HEK293T (cell line): ENCODE measurements around the gene PPP1R14B.

Source experiments
- CTCF ChIA-PET: fragments of 350-600 bp; formaldehyde crosslinking; extraction: SDS; loops from one replicate; lab custom pipeline; 2021; ENCODE audit warnings: antibody characterized with exemption, inconsistent platforms; lab: Yijun Ruan, JAX
- POLR2A ChIA-PET: fragments of 350-600 bp; formaldehyde crosslinking; extraction: SDS; loops from one replicate; lab custom pipeline; 2020; ENCODE audit warnings: antibody characterized with exemption, inconsistent platforms; lab: Yijun Ruan, JAX
- DNase-seq: peaks from one replicate; pipeline ENCODE4 v3.0.0; 2012; ENCODE audit warnings: mixed read lengths; ENCODE audit errors: extremely low spot score
- ARNT ChIP-seq: fragments of 450-650 bp; IDR thresholded peaks from 2 replicates; pipeline ENCODE4 v1.6.1; 2017; ENCODE audit warnings: mild to moderate bottlenecking
- BHLHE40 ChIP-seq: fragments of 450-650 bp; IDR thresholded peaks from 2 replicates; pipeline ENCODE4 v1.6.1; 2016; ENCODE audit warnings: mild to moderate bottlenecking, moderate library complexity, borderline replicate concordance
- CTBP1 ChIP-seq: fragments of 450-650 bp; IDR thresholded peaks from 2 replicates; pipeline ENCODE4 v1.6.1; 2016; ENCODE audit warnings: borderline replicate concordance
- ELF4 ChIP-seq: fragments of 450-650 bp; IDR thresholded peaks from 2 replicates; pipeline ENCODE4 v1.6.1; 2017; ENCODE audit warnings: antibody characterized with exemption
- FOXA1 ChIP-seq: fragments of 450-650 bp; IDR thresholded peaks from 2 replicates; pipeline ENCODE4 v1.6.1; 2016; ENCODE audit warnings: mild to moderate bottlenecking
- FOXK2 ChIP-seq: fragments of 450-650 bp; IDR thresholded peaks from 2 replicates; pipeline ENCODE4 v1.6.1; 2016; ENCODE audit warnings: mild to moderate bottlenecking
- FOXM1 ChIP-seq: fragments of 450-650 bp; IDR thresholded peaks from 2 replicates; pipeline ENCODE4 v1.6.1; 2017; ENCODE audit warnings: mild to moderate bottlenecking, borderline replicate concordance
- HDGF ChIP-seq: fragments of 450-650 bp; IDR thresholded peaks from 2 replicates; pipeline ENCODE4 v1.6.1; 2017; ENCODE audit warnings: antibody characterized with exemption, borderline replicate concordance
- L3MBTL2 ChIP-seq: fragments of 450-650 bp; conservative IDR thresholded peaks from 2 replicates; pipeline ENCODE4 v1.6.1; 2016; ENCODE audit warnings: mild to moderate bottlenecking
- LEF1 ChIP-seq: fragments of 450-650 bp; IDR thresholded peaks from 2 replicates; pipeline ENCODE4 v1.6.1; 2017; ENCODE audit warnings: mild to moderate bottlenecking, borderline replicate concordance
- NFRKB ChIP-seq: fragments of 450-650 bp; IDR thresholded peaks from 2 replicates; pipeline ENCODE4 v1.6.1; 2016; ENCODE audit warnings: mild to moderate bottlenecking, moderate library complexity
- SP1 ChIP-seq: fragments of 450-650 bp; IDR thresholded peaks from 2 replicates; pipeline ENCODE4 v1.6.1; 2017
- SUZ12 ChIP-seq: fragments of 450-650 bp; IDR thresholded peaks from 2 replicates; pipeline ENCODE4 v1.6.1; 2016; ENCODE audit warnings: mild to moderate bottlenecking
- TARDBP ChIP-seq: fragments of 450-650 bp; IDR thresholded peaks from 2 replicates; pipeline ENCODE4 v1.6.1; 2016
- ZNF384 ChIP-seq: fragments of 450-650 bp; IDR thresholded peaks from 2 replicates; pipeline ENCODE4 v1.6.1; 2016
- TF ChIP-seq, protein P1 (sequence below): fragments of 450-650 bp; IDR thresholded peaks from 2 replicates; pipeline ENCODE4 v1.6.1; 2016

PPP1R14B gene

DNA sequence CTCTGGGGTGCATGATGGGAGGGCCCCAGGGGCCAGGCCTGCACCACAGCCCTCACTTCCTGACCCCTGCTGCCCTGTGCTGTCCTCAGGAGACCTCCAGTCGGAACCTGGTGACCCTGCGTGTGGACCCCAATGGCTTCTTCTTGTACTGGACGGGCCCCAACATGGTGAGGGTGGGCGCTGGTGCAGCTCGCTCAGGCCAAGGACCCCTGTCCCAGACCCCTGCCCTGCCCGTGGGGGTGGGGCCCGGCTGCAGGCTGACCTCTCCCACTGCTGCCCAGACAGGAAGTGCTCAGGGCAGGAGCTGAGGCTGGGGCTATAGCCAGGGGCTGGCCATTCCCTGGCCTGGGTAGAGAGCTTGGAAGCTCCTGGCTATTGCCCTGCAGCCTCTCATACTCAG, 7.6 kb upstream of the PPP1R14B start:
- ChIA-PET CTCF (no interaction called here), POLR2A (interaction anchor here (1.1 to 1.4 kb wide), 3 partner anchors 11 to 69 kb away, joined by 3 to 4 read pairs (median 4); no protein-coding TSS in a partner anchor)
- no peak for TF ChIP-seq SUZ12
- TF ChIP-seq HDGF: no peak
- TF ChIP-seq TARDBP: no peak
- TF ChIP-seq LEF1: no peak
- TF ChIP-seq NFRKB: no peak
- TF ChIP-seq ELF4: no peak
- TF ChIP-seq CTBP1: no peak
- no peak for TF ChIP-seq BHLHE40
- no peak for TF ChIP-seq FOXK2
- TF ChIP-seq ARNT: no peak
- TF ChIP-seq L3MBTL2: no peak
- no peak for TF ChIP-seq FOXM1
- no peak for TF ChIP-seq FOXA1
- TF ChIP-seq, protein P1, sequence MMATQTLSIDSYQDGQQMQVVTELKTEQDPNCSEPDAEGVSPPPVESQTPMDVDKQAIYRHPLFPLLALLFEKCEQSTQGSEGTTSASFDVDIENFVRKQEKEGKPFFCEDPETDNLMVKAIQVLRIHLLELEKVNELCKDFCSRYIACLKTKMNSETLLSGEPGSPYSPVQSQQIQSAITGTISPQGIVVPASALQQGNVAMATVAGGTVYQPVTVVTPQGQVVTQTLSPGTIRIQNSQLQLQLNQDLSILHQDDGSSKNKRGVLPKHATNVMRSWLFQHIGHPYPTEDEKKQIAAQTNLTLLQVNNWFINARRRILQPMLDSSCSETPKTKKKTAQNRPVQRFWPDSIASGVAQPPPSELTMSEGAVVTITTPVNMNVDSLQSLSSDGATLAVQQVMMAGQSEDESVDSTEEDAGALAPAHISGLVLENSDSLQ: no peak
- TF ChIP-seq ZNF384: no peak
- TF ChIP-seq SP1: no peak
- no peak for DNase-seq

DNA sequence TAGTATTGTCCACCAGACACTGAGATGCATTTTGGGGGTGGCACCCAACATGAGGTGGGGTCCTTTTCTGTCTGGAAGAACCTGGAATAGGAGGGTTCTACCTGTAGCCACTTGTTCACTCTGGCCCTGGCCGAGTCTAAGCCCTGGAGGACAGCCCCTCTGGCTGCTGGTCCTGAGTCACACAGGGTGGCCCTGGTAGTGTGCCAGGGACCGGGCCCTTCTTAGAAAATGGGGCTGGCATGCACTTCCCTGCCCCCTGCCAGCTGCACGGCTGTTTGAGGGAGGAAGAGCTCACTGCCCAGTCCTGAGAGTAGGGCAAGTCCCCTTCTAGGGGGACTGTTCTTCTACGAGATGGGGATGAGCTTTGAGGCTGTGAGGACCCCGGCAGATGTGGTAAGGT, 6.7 kb upstream of the PPP1R14B start:
- ChIA-PET POLR2A (interaction anchor here (1.1 to 1.4 kb wide), 3 partner anchors 10 to 68 kb away, joined by 3 to 4 read pairs (median 4); no protein-coding TSS in a partner anchor), CTCF (no interaction called here)
- TF ChIP-seq NFRKB: no peak
- TF ChIP-seq ZNF384: no peak
- no peak for TF ChIP-seq LEF1
- TF ChIP-seq ELF4: no peak
- no peak for TF ChIP-seq L3MBTL2
- no peak for DNase-seq

DNA sequence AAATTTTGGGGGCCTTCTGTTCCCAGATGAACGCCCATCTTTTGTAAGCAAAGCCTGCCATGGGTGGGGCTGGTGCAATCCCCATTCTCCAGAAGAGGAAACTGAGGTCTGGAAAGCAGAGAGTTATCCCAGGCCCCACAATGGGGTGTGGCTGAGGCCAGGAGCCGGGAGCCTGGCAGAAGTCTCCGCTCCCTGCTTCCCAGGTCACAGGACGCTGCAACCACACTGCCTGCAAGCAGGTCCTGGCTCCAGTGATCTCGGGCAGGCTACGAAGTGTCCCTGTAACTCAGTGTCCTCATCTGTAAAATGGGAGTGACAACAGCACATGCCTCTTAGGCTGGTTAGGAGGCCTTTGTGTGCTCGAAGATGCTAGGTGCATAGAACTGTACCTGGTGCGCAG, 6.3 kb upstream of the PPP1R14B start:
- no peak for DNase-seq
- ChIA-PET CTCF (no interaction called here), POLR2A (interaction anchor here (1.1 to 8.9 kb wide), 2 partner anchors 9 to 17 kb away, joined by 3 to 78 read pairs; no protein-coding TSS in a partner anchor)
- TF ChIP-seq TARDBP: no peak
- TF ChIP-seq FOXM1: no peak
- no peak for TF ChIP-seq FOXA1
- TF ChIP-seq HDGF: no peak
- no peak for TF ChIP-seq LEF1
- TF ChIP-seq, protein P1: no peak
- TF ChIP-seq BHLHE40: no peak
- no peak for TF ChIP-seq ARNT
- TF ChIP-seq ELF4: no peak
- no peak for TF ChIP-seq CTBP1
- no peak for TF ChIP-seq SUZ12
- no peak for TF ChIP-seq FOXK2
- TF ChIP-seq L3MBTL2: no peak
- TF ChIP-seq SP1: no peak

DNA sequence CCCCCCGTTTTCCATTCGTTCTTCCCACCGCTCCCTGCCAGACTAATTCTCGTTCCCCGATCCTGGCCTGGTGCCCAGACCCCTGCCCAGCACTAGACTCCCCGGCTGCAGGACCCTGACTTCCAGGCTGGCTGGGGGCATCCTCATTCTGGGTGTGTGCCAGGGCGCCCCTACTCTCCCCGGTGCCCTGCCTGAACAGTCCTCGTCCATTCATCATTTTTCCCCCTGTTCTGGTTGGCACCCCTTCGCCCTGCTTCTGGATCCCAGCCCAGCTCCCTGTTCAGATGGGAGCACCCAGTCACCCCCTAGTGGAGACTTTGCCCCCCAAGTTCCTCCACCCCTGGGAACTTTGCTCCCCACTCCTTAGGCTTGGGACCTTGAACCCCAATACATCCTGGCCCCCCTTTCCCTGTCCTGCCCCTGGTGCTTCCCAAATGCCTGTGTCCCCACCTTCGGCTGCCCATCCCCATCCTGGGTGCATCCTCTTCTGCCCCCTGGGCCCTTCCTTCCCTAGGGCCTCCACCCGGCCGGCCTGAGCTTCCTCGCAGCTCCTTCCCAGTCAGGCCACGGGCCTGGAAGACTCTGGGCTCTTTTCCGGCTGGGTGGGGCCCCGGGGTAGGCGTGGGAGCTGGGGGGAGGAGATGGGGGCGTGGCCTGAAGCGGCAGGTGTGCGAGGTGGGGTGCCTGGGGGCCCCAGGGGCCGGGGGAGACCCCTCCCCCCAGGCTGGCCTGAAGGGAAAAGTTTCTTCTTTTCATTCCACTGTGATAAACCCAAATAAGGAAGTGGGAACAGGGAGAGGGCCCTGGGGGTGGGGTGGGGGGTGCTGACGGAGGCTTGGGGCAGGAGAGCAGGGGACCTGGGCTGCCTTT, 5.5 kb upstream of the PPP1R14B start:
- TF ChIP-seq TARDBP: no peak
- no peak for TF ChIP-seq CTBP1
- no peak for TF ChIP-seq NFRKB
- TF ChIP-seq L3MBTL2: no peak
- no peak for TF ChIP-seq LEF1
- no peak for TF ChIP-seq ZNF384
- TF ChIP-seq HDGF: no peak
- TF ChIP-seq ELF4: no peak
- TF ChIP-seq, protein P1: no peak
- no peak for TF ChIP-seq SP1
- no peak for TF ChIP-seq ARNT
- TF ChIP-seq FOXA1: no peak
- TF ChIP-seq FOXK2: no peak
- TF ChIP-seq SUZ12: no peak
- DNase-seq: no peak
- CTCF ChIA-PET: interaction anchor here (0.6 to 3.3 kb wide), 7 partner anchors 15 to 1101 kb away, joined by 3 to 14 read pairs (median 5); partner anchors contain the start of genes ESRRA, FERMT3, NUDT22 and TRPT1
- POLR2A ChIA-PET: interaction anchor here (0.8 to 8.9 kb wide), 4 partner anchors 10 to 68 kb away, joined by 3 to 78 read pairs (median 4); no protein-coding TSS in a partner anchor

DNA sequence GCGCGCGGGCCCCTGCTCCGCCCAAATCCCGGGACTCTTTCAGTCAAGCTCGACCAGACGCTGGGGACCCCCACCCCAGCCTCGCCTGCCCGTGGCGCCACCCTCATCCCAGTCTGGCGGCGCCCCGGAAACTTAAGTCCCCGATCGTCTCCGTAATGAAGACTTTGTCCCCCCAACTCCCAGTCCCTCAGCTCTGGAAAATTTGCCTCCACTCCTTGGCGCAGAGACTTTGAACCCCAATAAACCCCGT, 4.9 kb upstream of the PPP1R14B start:
- ChIA-PET POLR2A (interaction anchor here (0.8 to 8.9 kb wide), 3 partner anchors 12 to 67 kb away, joined by 3 to 78 read pairs (median 3); no protein-coding TSS in a partner anchor), CTCF (interaction anchor here (0.6 to 3.3 kb wide), 7 partner anchors 16 to 1101 kb away, joined by 3 to 14 read pairs (median 5); partner anchors contain the start of genes ESRRA, FERMT3, NUDT22 and TRPT1)
- no peak for DNase-seq
- TF ChIP-seq SUZ12 (no peak), FOXK2 (no peak), HDGF (no peak), FOXM1 (no peak), SP1 (no peak), NFRKB (no peak), FOXA1 (no peak), L3MBTL2 (no peak), BHLHE40 (no peak), ZNF384 (no peak), CTBP1 (no peak), ARNT (no peak), ELF4 (no peak), LEF1 (no peak), TARDBP (no peak)
- TF ChIP-seq, protein P1: no peak
